ENCODE measurements around the gene RIC8A. TPM values are rescaled to one million over a fixed set of nuclear protein-coding genes. Genes with fewer than 3 reads are reported as not detected.

Gene RIC8A
- total and polyA plus RNA-seq, 9 of the 15 experiments (the other 6 are each of a cell fraction or from before 2014, with no cell fraction given): 10.7 to 108 (median 72.1) TPM

GRCh38 chr11:207208-207862 lies at the start of gene RIC8A, which contains the start of gene BET1L (continued):
- TF ChIP-seq BRF2 (IDR thresholded peaks at IDR 0.05; ENCODE audit: borderline replicate concordance, insufficient read depth, insufficient read length) (no peak), ARID1B (IDR thresholded peaks at IDR 0.05) (no peak), HINFP (tag; conservative IDR thresholded peaks at IDR 0.05; ENCODE audit: low read depth) (no peak), HOMEZ (CRISPR knock-in tag; IDR thresholded peaks at IDR 0.05) (no peak), SREBF1 (IDR thresholded peaks at IDR 0.05; ENCODE audit: borderline replicate concordance, low read depth, low read length) (peak; percentile 47; the same call in 1 of the 2 replicates), ZNF133 (CRISPR knock-in tag; IDR thresholded peaks at IDR 0.05) (no peak), MAZ (CRISPR knock-in tag; conservative IDR thresholded peaks at IDR 0.05 in 1 of 2, IDR thresholded peaks at IDR 0.05 in 1 of 2) (peak; percentile 96 to 100), ID3 (CRISPR knock-in tag; IDR thresholded peaks at IDR 0.05) (no peak), ID3 (tag; IDR thresholded peaks at IDR 0.05) (peak; percentile 46; the same call in 1 of the 2 replicates), FOXP4 (CRISPR knock-in tag; IDR thresholded peaks at IDR 0.05; ENCODE audit: borderline replicate concordance) (peak; percentile 35; the same call in 1 of the 2 replicates), FUS (optimal IDR thresholded peaks at IDR 0.05; ENCODE audit: low read depth, low read length) (peak; percentile 91), IFI16 (CRISPR knock-in tag; IDR thresholded peaks at IDR 0.05) (no peak), E2F8 (IDR thresholded peaks at IDR 0.05; ENCODE audit: low read depth, partially characterized antibody) (peak; percentile 93), ZFP1 (CRISPR knock-in tag; IDR thresholded peaks at IDR 0.05) (no peak), FOXP1 (CRISPR knock-in tag; IDR thresholded peaks at IDR 0.05) (peak; percentile 73), ZNF644 (tag; IDR thresholded peaks at IDR 0.05; ENCODE audit: low read depth) (no peak)
